K562 (cell line): ENCODE data around the gene ERF. TPM values are rescaled to one million over a fixed set of nuclear protein-coding genes. Genes with fewer than 3 reads are reported as not detected.

Experiments
- ARID2 ChIP-seq: fragments of 450-650 bp; IDR thresholded peaks from 2 replicates; pipeline ENCODE4 v1.6.1; 2017; ENCODE audit warnings: antibody characterized with exemption, mild to moderate bottlenecking
- CREB5 ChIP-seq: fragments of 250-450 bp; sonication (Bioruptor Pico); IDR thresholded peaks from 2 replicates; pipeline ENCODE4 v1.5.0; 2020; ENCODE audit warnings: mild to moderate bottlenecking
- CTCFL ChIP-seq: IDR thresholded peaks from 2 replicates; pipeline ENCODE4 v1.6.1; 2011; ENCODE audit warnings: borderline replicate concordance, low read depth, mild to moderate bottlenecking, moderate library complexity, low read length; ENCODE audit not compliant: insufficient read depth, poor library complexity, severe bottlenecking
- ETV1 ChIP-seq: fragments of 450-650 bp; conservative IDR thresholded peaks from 2 replicates; pipeline ENCODE4 v1.6.1; 2016; ENCODE audit warnings: missing genetic modification characterization, control low read depth, low read depth, missing compliant biosample characterization
- JUNB ChIP-seq: fragments of 450-650 bp; formaldehyde crosslinking; conservative IDR thresholded peaks from 2 replicates; pipeline ENCODE4 v1.4.0; 2020; ENCODE audit warnings: mild to moderate bottlenecking
- MXI1 ChIP-seq: IDR thresholded peaks from 2 replicates; pipeline ENCODE4 v1.6.1; 2011; ENCODE audit warnings: low read depth, mild to moderate bottlenecking, improper control_type of control experiment, low read length
- NELFE ChIP-seq: IDR thresholded peaks from 2 replicates; pipeline ENCODE4 v1.6.1; 2011; ENCODE audit warnings: mild to moderate bottlenecking; ENCODE audit not compliant: insufficient read depth, insufficient read length
- SAP30 ChIP-seq: fragments of 200-600 bp; sonication (generic); IDR thresholded peaks from 2 replicates; pipeline ENCODE4 v1.6.1; 2012; ENCODE audit warnings: borderline replicate concordance, low read depth, mild to moderate bottlenecking, moderate library complexity, low read length, control low read depth, inconsistent platforms; ENCODE audit not compliant: insufficient read depth, poor library complexity, severe bottlenecking
- SMAD2 ChIP-seq: fragments of 150-350 bp; IDR thresholded peaks from 2 replicates; pipeline ENCODE4 v1.6.1; 2014; ENCODE audit warnings: low read depth, mild to moderate bottlenecking, low read length
- ZFP30 ChIP-seq: fragments of 250-450 bp; sonication (Bioruptor Pico); IDR thresholded peaks from 2 replicates; pipeline ENCODE4 v1.8.0; 2022; ENCODE audit warnings: moderate library complexity, mild to moderate bottlenecking, inconsistent platforms, borderline replicate concordance
- ZKSCAN8 ChIP-seq: fragments of 200-800 bp; sonication (Bioruptor generic); IDR thresholded peaks from 2 replicates; pipeline ENCODE4 v1.6.1; 2016; ENCODE audit warnings: missing genetic modification characterization, missing compliant biosample characterization
- ZNF165 ChIP-seq: fragments of 250-450 bp; sonication (Bioruptor Pico); IDR thresholded peaks from 2 replicates; pipeline ENCODE4 v1.4.0; 2020; ENCODE audit warnings: borderline replicate concordance
- ZNF197 ChIP-seq: fragments of 200-800 bp; sonication (Bioruptor generic); IDR thresholded peaks from 2 replicates; pipeline ENCODE4 v1.6.1; 2016; ENCODE audit warnings: low read depth, missing genetic modification characterization, missing compliant biosample characterization
- ZNF586 ChIP-seq: fragments of 450-650 bp; formaldehyde crosslinking; conservative IDR thresholded peaks from 2 replicates; pipeline ENCODE4 v1.4.0; 2020; ENCODE audit warnings: mild to moderate bottlenecking, moderate library complexity
- polyA plus RNA-seq, 8 experiments: library from polyadenylated mRNA; depleted of rRNA in 4 of 8; stranded (reverse) in 5 of 8; unstranded in 3 of 8; fragments of >200 nt; fragmentation: Nextera tagmentation in 2 of 8; fragmentation: Illumina TruSeq in 1 of 8; extraction: Ambion mirVana in 2 of 8; extraction: Trizol in 1 of 8; gene quantifications; 2 replicates each; pipeline versions ENCODE4 v1.2.1 to v1.2.3, GENCODE V29; 2011 to 2014; ENCODE audit warnings: inconsistent platforms in 1 of 8, missing spikeins in 1 of 8
- total RNA-seq, 7 experiments: library from RNA; depleted of rRNA in 6 of 7; stranded (reverse); fragments of >200 nt in 6 of 7; fragmentation: Illumina TruSeq in 2 of 7; extraction: Trizol in 2 of 7; gene quantifications; 2 replicates each; pipeline versions ENCODE4 v1.2.1 to v1.2.3, GENCODE V29; 2011 to 2021; ENCODE audit warnings: low replicate concordance in 1 of 7
- TF ChIP-seq, protein P1 (sequence below): sonication (generic); formaldehyde crosslinking; IDR thresholded peaks from 2 replicates; pipeline ENCODE4 v1.8.0; 2022; ENCODE audit warnings: mild to moderate bottlenecking, missing genetic modification reagents
- TF ChIP-seq, protein P2 (sequence below): fragments of 250-450 bp; sonication (Bioruptor Pico); IDR thresholded peaks from 2 replicates; pipeline ENCODE4 v1.5.0; 2021; ENCODE audit warnings: mild to moderate bottlenecking, borderline replicate concordance
- TF ChIP-seq, protein P3 (sequence below): fragments of 200-400 bp; formaldehyde crosslinking; IDR thresholded peaks from 2 replicates; pipeline ENCODE4 v1.6.1; 2017; ENCODE audit warnings: mild to moderate bottlenecking, low read depth, low read length, moderate library complexity

ERF gene
- total and polyA plus RNA-seq, 9 of the 15 experiments (the other 6 are each of a cell fraction or from before 2014, with no cell fraction given), result 0.03 to 75.4 (median 27.0) TPM

GRCh38 chr19:42254850-42255765 lies at the start of gene ERF (continued):
- TF ChIP-seq CTCFL (no peak), ZNF586 (CRISPR knock-in tag) (no peak), SAP30 (peak; percentile 29), ZFP30 (CRISPR knock-in tag) (no peak), ZNF197 (CRISPR knock-in tag) (no peak), SMAD2 (no peak), JUNB (no peak), ARID2 (no peak), MXI1 (peak; percentile 89), NELFE (no peak), ZKSCAN8 (CRISPR knock-in tag) (no peak), ETV1 (tag) (no peak), ZNF165 (no peak), CREB5 (no peak)
- TF ChIP-seq, protein P1, sequence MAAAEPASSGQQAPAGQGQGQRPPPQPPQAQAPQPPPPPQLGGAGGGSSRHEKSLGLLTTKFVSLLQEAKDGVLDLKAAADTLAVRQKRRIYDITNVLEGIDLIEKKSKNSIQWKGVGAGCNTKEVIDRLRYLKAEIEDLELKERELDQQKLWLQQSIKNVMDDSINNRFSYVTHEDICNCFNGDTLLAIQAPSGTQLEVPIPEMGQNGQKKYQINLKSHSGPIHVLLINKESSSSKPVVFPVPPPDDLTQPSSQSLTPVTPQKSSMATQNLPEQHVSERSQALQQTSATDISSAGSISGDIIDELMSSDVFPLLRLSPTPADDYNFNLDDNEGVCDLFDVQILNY (CRISPR knock-in tag), result no peak
- TF ChIP-seq, protein P2, sequence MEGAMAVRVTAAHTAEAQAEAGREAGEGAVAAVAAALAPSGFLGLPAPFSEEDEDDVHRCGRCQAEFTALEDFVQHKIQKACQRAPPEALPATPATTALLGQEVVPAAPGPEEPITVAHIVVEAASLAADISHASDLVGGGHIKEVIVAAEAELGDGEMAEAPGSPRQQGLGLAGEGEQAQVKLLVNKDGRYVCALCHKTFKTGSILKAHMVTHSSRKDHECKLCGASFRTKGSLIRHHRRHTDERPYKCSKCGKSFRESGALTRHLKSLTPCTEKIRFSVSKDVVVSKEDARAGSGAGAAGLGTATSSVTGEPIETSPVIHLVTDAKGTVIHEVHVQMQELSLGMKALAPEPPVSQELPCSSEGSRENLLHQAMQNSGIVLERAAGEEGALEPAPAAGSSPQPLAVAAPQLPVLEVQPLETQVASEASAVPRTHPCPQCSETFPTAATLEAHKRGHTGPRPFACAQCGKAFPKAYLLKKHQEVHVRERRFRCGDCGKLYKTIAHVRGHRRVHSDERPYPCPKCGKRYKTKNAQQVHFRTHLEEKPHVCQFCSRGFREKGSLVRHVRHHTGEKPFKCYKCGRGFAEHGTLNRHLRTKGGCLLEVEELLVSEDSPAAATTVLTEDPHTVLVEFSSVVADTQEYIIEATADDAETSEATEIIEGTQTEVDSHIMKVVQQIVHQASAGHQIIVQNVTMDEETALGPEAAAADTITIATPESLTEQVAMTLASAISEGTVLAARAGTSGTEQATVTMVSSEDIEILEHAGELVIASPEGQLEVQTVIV, result no peak
- TF ChIP-seq, protein P3, sequence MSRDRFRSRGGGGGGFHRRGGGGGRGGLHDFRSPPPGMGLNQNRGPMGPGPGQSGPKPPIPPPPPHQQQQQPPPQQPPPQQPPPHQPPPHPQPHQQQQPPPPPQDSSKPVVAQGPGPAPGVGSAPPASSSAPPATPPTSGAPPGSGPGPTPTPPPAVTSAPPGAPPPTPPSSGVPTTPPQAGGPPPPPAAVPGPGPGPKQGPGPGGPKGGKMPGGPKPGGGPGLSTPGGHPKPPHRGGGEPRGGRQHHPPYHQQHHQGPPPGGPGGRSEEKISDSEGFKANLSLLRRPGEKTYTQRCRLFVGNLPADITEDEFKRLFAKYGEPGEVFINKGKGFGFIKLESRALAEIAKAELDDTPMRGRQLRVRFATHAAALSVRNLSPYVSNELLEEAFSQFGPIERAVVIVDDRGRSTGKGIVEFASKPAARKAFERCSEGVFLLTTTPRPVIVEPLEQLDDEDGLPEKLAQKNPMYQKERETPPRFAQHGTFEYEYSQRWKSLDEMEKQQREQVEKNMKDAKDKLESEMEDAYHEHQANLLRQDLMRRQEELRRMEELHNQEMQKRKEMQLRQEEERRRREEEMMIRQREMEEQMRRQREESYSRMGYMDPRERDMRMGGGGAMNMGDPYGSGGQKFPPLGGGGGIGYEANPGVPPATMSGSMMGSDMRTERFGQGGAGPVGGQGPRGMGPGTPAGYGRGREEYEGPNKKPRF, result no peak
